ENCODE measurements around the gene ABCB8.
"Not testable (repeated sequence)": the region's sequence is repeated elsewhere in the genome, so short reads cannot be mapped to it uniquely, and the experiment has no call there.

Gene ABCB8

DNA sequence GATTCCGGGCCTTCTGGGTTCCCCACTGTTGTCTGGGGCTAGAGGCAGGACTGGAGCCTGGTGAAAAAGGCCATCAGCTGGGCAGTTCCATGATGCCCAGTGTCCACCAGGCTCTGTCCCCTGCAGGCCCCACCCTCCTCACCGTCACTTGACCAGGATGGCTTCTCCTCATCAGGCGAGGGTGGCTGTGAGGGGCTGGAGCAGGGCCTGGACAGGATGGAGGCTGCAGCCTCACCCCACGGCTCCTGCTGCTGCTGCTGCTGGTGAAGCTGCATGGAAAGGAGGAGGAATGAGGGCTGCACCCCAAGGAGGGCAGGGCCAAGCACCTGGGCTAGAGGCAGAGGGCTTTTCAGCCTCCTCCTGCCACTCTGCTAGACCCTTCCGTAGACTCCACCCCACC, 12.3 kb upstream of the ABCB8 start:
- FAIRE-seq: no peak

DNA sequence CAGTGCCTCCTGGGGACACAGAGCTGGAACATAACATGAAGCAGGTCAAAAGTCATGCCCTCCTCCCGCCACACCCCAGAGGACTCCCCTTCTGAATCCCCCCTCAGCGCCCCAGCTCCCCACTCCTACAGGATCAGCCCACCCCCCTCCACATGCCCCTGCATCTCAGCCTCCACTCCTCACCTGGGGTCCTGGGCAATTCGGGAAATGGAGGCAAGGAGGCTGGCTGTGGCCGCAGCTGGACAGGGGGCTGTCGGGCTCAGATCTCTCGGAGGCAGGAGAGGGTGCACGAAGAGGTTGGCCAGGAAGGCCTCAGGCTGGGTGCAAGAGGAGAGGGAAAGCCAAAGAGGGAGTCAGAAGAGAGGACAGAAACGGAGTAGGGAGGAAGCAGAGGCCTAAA, 11.7 kb upstream of the ABCB8 start:
- no peak for FAIRE-seq

DNA sequence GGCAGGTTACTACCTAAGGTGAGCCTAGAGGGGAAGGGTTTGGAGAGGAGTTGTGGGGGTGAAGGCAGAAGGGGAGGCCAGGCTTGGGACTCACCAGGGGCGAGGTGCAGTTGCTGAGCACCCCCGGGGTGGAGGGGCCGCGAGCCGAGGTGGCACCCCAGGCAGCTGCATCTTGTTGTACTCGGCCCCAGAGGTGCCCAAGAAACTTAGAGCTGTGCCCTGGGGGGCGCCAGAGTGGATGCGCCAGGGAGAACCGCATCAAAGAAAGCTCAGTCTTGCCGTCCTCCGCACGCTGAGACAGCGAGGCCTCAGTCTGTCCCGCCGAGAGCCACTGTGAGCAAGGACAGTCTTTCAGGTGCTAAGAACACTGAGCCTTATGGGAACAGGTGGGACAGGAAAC, 11.3 kb upstream of the ABCB8 start:
- no peak for FAIRE-seq

DNA sequence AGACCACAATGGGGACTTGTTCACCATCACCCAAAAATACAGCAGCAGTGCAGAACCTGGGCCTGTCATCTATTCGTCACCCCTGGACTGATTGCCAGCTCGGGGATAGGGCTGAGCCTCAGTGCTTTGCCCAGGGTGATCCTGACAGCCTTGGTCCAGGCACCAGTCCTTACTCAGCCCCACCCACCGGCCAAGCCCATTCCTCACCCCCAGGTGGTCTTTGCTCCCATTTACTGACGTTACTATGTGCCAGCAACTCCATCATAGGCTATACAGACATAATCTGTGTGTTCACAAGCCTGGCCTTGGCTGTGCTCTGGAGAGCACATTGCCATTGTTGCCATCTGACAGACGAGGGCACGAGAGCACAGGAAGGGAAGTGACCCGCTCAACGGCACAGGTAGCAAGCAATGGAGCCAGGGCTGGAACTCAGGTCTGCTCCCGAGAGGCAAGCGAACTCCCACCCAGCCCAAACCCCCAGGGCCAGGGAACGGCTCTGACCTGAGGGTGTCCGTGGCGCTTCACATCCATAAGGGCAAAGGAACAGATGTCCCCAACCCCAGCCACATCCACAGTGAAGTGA, 10.8 kb upstream of the ABCB8 start:
- no peak for FAIRE-seq

DNA sequence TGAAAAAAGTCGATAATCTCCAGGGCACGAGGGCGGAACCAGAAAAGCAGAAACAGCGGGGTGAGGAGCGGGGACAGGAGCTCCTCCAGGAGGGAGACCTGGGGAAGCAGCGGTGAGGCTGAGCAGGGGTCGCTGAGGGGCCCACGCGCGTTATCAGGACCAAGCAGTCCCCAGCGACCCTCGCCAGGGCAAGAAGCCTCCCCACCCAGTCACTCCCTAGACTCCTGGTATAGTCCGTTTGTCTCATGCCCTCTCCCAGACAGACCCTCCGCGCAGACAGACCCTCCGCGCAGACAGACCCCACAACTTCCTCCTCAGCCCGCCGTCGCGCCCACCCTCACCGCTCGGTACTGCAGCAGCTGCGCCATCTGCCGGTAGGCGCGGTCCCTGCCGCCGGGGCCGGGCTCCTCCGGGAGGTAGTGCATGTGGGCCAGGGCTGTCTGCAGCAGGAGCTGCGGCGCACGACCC, 10.3 kb upstream of the ABCB8 start:
- FAIRE-seq: no peak

DNA sequence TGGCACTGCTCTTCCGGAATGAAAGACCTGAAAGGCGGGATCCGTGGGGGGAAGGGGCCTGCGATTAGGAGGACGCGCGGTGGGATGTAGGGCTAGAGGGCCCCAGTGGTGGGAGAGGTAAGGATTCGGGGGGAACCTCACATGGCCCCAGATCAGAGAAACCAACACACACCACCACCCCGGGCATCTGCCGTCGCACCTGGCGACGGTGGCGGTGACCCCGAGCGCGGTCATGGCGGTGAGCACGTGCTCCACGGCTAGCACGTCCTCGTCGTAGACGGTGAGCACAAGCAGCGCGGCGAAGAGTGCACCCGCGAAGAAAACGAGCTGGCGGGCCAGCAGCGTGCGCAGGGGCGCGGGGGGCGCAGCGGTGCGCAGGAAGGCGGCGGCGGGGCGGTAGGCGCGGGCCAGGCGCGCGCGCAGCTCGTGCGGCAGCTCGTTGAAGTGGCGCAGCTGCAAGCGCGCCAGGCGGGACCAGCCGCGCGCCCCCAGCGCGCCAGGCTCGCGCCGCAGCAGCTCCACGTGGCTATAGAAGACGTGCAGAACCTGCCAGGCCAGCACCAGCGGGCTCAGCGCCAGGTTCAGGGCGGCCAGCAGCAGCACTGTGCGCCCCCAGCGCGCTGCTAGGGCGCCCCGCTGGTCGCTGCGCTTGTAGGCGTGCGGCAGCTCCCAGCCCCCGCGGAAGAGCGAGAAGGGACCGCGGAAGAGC, 9.7 kb upstream of the ABCB8 start:
- FAIRE-seq: no peak

DNA sequence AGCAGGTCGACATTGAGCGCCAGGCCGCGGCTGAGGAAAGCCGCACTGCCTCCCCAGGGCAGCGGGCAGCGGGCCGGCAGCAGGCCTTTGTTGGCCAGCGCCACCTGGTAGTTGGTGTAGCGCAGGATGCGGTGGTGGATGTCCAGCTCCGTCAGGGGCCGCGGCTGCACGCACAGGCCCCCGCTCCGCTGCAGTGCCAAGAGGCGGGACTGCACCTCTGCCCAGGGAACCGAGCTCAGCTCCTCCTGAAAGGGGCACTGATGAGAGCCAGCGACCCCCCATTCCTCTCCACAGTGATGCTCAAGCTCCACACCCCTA, 9.2 kb upstream of the ABCB8 start:
- FAIRE-seq: no peak

DNA sequence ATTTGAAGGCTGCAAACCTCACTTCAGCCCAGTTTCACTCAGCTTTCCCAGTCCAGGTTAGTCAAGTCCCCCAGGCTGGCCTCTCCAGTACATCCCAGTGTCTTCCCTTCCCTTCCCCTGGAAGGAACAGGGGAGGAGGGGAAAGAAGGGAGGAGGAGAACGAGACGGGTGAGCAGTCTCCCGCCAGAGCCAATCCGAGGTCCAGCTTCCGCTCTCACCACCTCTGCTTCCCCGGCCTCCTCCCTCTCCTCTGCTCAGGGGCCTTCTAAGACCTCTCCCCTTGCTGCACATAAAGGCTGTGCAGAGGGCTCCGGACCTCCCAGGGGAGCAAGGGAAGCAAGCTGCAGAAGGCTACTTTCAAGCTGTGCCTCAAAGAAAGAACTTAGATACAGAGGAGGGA, 8.0 kb upstream of the ABCB8 start:
- FAIRE-seq: no peak

DNA sequence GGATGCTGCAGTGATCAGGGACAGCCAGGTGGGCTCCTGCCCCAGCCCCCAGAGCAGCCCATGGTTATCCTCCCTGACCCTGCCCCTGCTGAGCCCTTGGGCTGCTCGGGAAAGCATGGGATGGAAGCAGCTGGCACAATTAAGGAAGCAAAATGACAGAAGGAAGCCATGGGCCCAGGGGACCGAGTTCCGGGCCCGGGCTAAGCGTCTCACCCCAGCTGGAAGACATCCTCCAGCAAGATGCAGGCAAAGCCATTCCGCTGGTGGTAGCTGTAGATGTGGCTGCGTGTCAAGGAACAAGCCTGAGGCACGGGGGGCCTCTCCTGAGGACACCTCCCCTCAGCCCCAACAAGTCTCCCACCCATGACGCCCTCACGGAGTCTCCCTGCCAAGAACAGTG, 5.0 kb upstream of the ABCB8 start:
- FAIRE-seq: no peak

DNA sequence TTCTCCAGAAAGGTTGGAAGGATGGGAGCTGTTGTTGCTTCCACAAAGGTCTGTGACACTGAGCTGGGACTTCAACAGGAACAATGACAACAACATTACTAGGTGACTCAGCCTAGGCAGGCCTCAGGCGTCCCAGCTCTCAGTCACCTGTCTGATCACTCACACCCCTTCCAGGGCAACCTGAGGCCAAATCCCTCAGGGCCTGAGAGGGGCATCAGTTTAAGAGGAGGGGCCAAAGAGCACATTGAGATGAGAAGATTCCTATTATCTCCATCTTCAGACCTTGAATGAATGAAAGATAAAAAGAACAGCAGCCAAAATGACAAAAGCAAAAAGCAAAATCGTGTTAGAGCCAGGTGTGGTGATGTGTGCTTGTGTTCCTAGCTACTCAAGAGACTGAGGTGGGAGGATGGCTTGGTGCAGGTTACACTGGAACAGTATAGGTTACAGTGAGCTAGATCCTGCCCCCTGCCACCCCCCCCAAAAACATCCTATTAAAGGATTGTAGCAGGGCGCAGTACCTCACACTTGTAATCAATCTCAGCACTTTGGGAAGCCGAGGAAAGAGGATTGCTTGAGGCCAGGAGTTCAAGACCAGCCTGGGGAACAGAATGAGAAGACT, 3.7 kb upstream of the ABCB8 start, which contains the start of gene ATG9B:
ATG9B (minus strand) TSS at position 60 of the 622 bp plus-strand sequence. CDS start 71 bp downstream, outside the sequence.
- no peak for FAIRE-seq

DNA sequence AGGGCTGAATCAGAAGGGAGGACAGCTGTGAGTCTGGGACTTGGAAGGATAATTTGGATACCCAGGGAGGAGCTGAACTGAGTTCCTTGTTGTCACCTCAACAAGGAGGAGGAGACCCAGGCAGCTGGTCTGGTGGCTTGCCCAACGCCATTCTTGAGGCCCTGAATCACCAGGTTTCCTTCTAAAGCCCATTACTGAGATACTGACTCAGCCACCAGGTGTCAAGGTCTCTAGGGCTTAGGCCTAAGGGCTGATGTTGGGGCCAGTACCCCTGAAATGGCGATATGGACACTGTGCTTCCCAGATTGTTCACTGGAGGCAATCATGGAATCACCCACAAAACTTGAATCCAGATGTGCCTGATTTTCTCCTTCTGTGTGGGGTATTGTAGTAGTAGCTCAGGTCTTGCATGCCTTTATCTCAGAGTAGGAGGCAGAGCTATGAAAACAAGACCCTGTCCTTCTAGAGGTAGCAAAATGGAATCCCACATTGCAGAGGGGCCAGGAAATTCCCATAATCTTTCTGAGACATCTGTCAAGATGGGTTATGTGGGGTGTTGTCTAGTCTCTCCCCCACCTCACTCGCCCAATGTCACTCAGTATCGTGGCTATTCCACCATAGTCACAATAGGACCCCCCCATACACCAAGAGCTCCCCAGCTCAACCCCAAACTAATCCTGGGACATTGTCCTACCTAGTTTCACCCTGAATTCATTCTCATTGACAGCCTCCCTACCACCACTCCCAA, 2.2 kb upstream of the ABCB8 start:
- FAIRE-seq: no peak

DNA sequence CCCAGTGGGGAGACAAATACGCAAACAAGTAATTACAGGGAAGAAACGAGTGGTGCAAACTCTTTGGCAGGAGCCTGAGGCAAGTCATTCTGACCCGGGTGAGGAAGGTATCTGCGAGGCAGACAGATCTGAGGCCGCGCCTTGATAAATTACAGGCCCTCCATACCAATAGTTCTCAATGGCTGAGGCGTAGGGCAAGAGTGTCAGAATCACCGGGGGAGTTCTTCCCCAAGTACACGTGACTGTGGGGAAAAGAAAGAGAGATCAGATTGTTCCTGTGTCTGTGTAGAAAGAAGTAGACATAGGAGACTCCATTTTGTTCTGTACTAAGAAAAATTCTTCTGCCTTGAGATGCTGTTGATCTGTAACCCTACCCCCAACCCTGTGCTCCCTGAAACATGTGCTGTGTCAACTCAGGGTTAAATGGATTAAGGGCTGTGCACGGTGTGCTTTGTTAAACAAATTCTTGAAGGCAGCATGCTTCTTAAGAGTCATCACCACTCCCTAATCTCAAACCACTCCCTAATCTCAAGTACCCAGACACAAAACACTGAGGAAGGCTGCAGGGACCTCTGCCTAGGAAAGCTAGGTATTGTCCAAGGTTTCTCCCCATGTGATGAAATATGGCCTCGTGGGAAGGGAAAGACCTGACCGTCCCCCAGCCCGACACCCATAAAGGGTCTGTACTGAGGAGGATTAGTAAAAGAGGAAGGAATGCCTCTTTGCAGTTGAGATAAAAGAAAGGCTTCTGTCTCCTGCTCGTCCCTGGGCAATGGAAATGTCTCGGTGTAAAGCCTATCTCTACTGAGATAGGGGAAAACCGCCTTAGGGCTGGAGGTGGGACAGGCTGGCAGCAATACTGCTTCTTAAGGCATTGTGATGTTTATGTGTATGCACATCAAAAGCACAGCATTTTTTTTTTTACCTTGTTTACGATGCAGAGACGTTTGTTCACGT, 1.2 kb upstream of the ABCB8 start:
- FAIRE-seq: not testable (repeated sequence)

DNA sequence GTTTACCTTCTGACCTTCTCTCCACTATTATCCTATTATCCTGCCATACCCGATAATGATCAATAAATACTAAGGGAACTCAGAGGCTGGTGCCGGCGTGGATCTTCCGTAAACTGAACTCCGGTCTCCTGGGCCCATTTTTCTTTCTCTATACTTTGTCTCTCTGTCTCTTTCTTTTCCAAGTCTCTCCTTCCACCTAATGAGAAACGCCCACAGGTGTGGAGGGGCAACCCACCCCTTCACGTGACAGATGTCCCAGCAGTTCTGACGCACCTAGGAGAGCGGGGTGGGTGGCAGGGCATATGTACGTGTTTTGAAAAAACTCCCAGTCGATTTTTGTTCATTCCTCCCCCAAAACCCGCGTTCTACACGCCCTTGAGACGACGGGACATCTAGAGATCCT, 521 bp upstream of the ABCB8 start:
- not testable (repeated sequence) for FAIRE-seq

DNA sequence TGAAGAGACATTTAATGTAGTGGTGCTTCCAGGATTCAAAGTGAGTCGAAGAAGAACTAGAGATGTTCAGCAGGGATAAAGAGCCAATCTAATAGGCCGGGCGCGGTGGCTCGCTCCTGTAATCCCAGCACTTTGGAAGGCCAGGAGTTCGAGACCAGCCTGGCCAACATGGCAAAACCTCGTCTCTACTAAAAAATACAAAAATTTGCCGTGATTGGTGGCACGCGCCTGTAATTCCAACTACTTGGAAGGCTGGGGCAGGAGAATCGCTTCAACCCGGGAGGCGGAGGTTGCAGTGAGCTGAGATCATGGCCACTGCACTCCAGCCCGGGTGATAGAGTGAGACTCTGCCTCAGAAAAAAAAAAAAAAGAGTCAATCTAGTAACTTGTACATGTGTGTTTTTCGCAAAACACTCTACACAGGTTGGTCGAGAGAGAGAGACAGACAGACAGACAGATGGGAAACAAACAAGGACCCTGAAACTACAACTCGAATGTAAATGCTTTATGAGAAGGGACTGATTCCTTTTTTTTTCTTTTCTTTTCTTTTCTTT, 775 bp downstream of the ABCB8 start:
- FAIRE-seq: no peak

DNA sequence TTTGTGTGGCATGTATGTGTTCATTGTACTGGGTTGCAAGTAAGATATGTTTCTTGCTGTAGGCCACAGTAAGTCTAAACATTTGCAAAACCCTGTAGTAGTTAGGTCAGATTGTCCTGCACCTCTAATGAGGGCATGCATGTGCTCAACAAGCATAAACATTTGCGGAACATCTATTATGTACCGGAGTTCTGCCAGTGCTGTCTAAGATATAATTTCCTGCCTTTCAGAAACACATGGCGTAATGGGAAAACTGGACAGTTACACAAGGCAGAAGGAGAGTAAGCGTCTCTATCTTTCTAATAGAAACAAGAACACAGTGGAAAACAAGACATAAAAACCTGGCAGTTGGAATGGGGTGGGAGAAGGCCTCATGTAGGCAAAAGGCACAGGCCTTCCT, 2.8 kb downstream of the ABCB8 start:
- no peak for FAIRE-seq

DNA sequence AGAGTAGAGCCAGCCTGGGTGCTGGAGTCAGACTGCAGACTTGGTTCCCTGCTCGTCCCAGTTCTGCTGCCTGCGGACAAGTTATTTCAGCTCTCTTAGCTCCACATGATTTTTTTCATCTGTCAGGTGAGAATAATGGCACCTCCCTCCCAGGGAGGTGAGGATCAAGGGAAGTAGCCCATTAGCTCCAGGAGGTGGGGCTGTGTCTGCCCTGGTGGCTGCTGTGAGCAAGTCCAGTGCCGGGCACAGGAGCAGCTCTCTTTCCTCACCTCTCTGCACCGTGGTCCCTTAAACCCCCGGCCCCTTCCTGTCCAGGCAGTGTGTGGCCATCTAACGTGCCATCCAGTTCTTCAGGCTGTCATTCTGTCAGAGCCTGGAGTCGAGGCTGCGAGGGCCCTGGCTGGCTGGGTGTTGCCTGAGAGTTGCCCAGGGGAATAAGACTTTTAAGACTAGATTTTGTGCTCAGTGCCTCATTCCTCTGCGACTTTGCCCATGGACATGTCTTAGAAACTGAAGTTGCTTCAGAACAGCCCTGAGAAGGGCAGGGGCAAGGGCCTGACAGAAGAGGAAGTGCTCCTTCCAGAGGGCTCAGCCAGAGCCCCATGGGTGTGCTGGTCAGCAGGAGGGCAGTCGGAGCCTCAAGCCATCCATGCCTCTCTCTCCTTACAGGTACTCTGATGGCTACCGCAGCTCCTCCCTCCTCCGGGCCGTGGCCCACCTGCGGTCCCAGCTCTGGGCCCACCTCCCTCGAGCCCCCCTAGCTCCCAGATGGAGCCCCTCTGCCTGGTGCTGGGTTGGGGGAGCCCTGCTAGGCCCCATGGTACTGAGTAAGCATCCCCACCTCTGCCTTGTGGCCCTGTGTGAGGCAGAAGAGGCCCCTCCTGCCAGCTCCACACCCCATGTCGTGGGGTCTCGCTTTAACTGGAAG, 5.0 kb downstream of the ABCB8 start:
- no peak for FAIRE-seq

DNA sequence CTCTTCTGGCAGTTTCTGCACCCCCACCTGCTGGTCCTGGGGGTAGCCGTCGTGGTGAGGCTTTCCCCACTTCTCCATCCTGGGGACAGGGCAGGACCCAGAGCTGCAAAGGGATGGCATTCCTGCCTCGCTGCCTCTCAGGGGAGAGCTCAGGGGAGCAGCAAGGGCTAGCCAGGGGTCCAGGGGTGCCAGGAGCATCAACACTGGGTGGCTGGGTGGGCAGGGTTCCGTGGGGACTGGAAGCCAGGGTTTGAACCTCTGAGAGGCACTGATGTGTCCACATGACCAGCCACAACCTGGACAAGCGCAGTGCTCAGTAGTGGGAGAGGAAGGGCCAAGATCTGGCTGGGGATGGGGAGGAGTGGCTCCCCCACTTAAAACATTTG, 5.6 kb downstream of the ABCB8 start:
- FAIRE-seq: no peak

DNA sequence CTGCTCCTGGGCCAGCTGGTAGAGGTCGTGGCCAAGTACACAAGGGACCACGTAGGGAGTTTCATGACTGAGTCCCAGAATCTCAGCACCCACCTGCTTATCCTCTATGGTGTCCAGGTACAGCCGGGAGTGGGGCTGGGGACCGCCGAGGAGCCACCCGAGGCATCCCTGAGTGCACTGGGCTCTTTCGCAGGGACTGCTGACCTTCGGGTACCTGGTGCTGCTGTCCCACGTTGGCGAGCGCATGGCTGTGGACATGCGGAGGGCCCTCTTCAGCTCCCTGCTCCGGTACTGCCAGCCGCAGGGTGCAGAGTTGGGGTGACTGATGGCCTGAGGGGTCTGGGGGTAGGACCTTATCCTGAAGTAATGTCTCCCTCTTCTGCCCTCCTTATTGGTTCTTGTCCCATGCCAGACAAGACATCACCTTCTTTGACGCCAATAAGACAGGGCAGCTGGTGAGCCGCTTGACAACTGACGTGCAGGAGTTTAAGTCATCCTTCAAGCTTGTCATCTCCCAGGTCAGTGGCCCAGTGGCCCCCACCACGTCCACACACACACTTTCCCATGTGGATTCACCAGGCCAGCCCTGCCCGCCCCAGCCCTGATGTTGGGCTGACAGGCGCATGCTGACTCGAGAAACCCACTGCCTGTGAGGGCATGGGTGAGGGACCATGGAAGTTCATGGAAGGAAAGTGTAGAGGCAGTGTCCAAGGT, 6.2 kb downstream of the ABCB8 start:
- no peak for FAIRE-seq

DNA sequence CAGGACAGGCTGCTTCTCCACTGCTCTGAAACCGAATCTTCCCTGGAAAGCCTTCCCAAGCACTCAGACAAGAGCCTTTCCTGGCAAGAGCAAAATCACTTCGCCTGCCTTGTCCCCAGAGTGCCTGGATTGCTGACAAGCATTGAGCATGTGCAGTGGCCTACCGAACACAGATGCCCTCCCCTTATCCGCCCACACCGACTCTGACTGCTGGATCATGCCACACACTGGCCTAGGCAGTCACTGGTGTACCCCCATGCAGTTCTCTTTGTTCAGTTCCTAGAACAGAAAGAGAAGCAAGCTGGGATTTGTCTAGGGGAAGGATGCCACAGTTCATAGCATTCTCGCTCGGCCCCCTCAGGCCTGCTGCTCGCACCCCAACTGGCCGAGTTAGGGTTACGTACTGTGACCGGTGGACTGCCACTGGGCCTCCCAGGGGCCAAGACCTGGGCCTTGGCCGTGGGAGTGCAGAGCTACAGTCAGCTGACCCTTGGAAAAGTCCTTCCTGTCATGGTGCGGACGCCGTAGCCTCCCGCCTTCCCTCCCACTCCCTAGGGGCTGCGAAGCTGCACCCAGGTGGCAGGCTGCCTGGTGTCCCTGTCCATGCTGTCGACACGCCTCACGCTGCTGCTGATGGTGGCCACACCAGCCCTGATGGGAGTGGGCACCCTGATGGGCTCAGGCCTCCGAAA, 6.9 kb downstream of the ABCB8 start:
- FAIRE-seq: no peak

DNA sequence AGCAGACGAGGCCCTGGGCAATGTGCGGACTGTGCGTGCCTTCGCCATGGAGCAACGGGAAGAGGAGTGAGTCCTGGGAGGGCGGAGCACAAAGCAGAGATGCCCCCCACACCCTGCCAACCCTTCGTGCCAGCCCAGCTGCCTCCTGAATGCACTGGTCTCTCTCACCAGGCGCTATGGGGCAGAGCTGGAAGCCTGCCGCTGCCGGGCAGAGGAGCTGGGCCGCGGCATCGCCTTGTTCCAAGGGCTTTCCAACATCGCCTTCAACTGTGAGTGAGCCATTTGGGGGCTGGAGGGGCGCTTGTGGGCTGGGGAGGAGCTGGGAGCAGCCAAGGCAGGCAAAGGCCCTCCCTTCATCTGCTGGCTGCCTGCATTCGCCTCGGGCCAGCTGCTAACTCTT, 7.7 kb downstream of the ABCB8 start:
- no peak for FAIRE-seq
